GM18867 (cell line): ENCODE measurements around the gene ARHGAP26.
"Not testable (repeated sequence)": the region's sequence is repeated elsewhere in the genome, so short reads cannot be mapped to it uniquely, and the experiment has no call there.

ENCODE experiments used
- ATAC-seq: cut with Tn5 transposase; IDR thresholded peaks from one replicate; pipeline ENCODE4 v1.9.1; 2021; ENCODE audit warnings: mild to moderate bottlenecking, moderate library complexity; ENCODE audit not compliant: unreplicated experiment

Gene ARHGAP26

DNA sequence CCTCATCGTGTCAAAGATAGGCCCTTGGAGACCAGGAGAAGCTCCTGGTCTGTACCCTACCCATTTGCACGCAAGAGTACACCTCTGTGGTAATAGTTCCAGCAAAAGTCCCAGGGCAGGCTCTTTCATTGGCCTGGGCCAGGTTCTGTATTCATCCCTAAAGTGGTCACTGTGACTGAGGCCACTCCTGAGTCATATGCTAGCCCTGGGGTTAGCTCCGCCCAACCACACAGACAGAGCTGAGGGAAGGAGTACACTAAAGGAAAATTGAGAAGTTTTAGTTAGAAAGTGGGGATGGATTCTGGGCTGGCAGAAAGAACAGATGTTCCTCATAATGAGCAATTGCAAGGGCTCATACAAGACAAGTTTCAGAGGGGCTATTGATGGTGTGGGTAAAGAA is 206.7 kb downstream of the ARHGAP26 start:
- no peak for ATAC-seq

DNA sequence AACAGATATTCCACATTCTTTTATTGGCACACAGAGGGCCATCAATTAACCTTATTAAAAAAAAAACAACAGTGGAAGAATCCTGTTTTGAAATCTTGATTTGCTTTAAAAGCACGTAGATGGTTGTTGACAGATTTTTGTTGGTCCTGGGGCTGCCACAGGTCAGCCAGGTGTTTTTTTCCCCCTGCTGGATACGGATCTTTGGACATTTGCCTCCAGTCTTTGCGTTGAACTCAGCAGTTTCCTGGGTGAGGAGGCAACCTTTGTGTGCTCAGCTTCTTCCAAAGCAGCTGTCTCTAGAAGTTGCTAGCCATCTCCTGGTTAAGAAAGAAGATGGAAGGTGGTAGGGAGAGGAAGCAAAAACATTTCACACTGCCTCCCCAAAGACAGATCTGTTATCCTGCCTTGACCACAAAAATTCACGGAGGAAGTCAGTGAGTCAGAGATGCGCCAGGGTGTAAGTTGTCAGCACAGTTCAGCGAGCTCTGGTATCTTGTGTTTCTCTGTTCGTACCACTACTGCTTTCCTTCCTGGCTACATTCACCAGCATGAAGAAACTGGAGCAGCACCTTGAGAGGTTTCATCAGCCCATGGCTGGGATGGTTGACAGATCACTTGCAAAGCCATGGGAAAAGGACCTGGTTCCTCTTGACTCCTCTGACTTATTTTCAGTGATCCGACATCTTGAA is 207.3 kb downstream of the ARHGAP26 start:
- ATAC-seq, result peak; percentile 80

DNA sequence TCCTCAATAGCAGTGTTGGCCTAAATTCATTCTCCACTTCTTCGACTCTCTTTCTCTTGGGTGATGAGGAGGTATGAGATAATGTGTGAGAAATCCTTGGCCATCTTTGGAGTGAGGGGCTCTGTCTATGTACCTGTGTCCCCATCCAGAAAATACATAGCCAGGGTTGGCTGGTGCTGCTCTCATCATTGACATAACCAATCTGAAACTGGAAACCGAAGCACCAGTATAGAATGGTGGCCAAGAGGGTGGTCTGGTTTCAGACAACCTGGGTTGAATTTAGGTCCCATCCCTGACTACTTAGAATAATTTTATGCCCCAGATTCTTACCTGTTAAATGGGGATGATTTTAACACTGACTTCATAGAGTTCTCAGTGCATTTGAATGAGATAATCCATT is 208.1 kb downstream of the ARHGAP26 start:
- ATAC-seq, result no peak

DNA sequence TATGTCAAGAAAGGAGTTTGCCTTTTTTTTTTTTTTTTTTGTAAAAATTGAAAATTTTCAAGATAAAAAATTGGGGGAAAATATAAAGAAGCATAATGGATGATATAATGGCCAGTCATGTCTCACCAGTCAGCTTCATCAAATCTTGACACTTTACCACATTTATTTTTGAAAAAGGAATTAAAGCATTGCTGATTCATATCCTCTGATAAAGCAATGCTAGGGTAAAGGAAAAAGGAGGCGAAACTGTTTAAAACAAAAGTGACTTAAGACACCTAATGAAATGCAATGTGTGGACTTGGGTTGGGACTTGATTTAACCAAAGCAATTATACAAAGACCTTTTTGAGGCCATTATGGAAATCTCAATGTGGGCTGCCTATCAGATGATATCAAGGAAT is 208.5 kb downstream of the ARHGAP26 start:
- ATAC-seq, result no peak

DNA sequence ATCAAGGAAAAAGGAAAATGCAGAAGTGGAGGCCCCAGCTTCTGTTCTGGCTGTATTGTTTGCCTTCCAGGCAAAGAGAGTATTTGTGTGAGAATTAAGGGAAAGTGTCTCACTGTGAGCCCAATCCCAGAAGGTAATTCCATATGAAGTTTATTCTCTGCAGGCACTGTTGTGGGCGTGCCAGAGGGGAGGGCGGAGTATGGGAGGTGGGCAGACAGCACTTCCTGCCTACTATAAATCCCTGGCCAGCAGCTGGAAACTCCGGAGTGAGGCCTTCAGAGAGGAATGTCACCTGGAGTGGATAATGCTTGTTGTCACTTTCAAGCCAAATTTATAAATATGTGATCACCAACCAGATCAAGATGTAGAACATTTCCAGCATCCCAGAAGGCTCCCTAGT is 209.5 kb downstream of the ARHGAP26 start:
- no peak for ATAC-seq

DNA sequence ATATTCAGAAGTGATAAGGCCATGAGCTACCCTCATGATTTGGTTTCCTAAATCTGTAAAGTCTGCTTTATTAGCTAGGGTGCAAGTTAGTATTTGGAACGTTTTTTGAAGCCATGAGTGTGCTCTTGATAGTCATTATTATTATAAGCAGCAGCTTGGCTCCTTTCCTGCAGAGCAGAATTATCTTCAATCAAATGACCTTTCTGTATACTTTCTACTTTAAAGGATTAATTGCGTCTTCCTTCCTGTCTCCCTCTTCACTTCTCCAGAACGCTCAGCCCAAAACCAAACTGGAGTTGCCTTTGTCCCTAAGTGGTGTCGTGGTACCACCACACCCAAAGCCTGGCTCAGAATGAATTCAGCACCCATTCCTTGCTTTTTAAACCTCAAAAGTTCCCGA is 211.3 kb downstream of the ARHGAP26 start:
- ATAC-seq, result no peak

DNA sequence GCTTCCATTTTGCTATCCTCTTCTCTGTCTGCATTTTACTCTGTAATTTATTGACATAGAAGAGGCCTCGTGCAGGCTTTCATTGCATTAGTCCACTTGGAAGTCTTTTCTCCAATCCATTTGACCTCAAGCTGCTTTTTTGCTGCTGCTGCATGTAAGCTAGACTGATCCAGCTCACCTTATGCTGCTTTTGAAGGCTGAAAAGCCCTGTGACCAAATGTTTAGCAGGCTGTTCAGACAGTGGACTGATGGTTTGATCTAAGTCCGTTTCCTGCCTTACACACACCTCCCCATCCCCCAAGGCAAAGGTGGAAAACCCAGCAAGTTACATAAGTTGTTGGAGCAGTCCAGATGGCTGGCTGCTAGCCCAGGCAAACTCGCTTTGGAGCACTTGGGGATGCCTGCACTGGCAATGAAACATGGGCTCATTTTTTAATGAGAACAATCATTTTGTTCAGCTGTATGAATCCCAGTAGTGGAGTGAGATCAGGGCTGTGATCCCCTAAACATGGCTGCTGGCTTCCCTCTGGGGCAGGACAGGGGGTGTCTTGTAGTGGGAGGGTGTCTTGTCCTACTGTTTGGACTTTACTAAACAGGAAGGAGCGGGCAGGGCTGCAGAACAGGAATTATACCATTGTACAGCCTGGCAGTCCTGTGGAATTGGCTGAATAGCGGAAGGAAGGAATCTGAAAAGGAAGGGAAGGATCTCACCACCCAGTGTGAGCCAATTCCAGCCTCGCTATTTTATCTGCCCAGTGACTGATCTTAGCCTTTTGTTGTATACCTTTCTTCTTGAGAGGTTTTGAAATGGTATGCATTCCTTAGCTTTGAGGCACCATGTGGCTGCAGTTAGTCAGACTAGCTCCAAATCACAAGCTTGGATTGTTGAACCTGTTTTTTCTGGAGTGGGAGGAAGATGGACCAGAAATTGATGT is 212.0 kb downstream of the ARHGAP26 start:
- ATAC-seq, result no peak

DNA sequence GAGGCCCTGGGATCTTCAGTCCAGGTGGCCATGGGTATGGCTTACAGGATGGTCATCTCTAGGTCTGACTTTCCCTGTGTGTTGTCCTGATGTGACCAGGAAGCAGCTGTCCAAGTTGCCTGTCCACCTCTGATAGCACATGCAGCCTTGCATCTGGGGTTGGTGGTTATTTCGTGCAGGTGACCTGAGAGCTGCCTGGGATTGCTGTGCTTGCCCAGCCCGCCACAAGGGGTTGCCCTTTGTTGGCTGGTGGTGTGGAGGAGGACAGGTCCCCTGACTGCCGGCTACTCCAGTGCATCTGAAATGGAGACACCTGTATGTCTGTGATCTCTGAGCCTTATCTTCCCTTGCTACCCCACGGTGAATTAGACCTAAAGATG is 212.6 kb downstream of the ARHGAP26 start:
- peak; percentile 75 for ATAC-seq

DNA sequence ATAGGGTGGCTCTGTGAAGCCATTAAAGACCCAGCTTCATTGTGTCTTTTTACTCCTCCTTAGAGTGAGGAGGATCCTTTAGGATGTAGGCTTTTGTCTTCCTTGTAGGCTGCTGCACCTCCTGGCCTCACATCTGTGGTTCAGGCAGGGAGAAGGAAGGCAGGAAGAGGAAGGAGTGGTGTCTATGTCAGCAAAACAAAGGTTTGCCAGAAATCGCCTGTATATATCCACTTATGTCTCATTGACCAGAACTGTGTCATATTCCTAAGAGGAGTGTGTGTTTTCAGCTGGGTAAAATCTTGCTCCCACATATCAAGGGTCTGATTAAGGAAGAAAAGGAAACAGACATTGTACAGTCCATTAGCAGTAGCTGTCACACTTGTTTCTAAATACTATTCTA is 213.8 kb downstream of the ARHGAP26 start:
- no peak for ATAC-seq

DNA sequence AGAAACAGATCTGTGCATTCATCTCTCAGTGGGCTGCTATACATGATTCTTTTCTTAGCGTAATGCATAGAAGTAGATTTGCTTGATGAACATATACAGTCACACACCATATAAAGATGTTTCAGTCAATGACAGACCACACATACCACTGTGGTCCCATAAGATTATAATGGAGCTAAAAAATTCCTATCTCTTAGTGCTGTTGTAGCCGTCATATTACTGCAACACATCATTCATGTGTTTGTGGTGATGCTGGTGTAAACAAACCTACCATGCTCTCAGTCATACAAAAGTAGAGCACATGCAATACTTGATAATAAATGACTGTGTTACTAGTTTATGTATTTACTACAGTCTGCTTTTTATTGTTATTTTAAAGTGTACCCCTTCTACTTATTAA is 214.3 kb downstream of the ARHGAP26 start:
- no peak for ATAC-seq

DNA sequence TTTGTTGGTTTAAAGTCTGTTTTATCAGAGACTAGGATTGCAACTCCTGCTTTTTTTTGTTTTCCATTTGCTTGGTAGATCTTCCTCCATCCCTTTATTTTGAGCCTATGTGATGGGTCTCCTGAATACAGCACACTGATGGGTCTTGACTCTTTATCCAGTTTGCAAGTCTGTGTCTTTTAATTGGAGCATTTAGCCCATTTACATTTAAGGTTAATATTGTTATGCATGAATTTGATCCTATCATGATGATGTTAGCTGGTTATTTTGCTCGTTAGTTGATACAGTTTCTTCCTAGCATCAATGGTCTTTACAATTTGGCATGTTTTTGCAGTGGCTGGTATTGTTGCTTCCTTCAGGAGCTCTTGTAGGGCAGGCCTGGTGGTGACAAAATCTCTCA is 219.1 kb downstream of the ARHGAP26 start:
- not testable (repeated sequence) for ATAC-seq

DNA sequence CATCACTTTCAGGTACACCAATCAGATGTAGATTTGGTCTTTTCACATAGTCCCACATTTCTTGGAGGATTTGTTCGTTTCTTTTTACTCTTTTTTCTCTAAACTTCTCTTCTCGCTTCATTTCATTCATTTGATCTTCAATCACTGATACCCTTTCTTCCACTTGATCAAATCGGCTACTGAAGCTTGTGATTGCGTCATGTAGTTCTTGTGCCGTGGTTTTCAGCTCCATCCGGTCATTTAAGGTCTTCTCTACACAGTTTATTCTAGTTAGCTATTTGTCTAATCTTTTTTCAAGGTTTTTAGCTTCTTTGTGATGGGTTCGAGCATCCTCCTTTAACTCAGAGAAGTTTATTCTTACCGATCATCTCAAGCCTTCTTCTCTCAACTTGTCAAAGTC is 219.9 kb downstream of the ARHGAP26 start:
- ATAC-seq, result not testable (repeated sequence)

DNA sequence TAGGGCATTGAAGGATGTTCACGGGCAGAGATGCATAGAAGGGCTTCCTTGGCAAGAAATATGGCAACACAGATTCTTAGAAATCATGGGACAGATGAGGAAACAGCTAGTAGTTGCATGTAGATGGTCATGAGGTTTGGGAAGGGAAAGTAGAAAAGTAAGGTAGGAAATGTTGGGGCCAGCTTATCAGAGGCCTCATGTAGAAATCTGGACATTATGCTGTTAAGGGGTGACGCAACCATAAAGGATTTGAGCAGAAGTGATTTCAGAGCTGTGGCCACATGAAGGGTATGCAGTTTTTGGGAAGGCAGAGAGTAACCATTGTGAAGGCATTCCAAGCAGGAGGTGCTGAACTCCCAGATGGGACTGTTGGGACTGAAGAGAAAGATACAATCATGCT is 224.0 kb downstream of the ARHGAP26 start:
- no peak for ATAC-seq

DNA sequence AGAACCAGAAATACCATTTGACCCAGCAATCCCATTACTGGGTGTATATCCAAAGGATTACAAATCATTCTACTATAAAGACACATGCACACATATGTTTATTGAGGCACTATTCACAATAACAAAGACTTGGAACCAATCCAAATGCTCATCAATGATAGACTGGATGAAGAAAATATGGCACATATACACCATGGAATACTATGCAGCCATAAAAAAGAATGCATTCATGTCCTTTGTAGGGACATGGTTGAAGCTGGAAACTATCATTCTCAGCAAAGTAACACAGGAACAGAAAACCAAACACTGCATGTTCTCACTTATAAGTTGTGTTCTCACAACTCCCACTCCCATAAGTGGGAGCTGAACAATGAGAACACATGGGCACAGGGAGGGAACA is 225.4 kb downstream of the ARHGAP26 start:
- ATAC-seq, result not testable (repeated sequence)

DNA sequence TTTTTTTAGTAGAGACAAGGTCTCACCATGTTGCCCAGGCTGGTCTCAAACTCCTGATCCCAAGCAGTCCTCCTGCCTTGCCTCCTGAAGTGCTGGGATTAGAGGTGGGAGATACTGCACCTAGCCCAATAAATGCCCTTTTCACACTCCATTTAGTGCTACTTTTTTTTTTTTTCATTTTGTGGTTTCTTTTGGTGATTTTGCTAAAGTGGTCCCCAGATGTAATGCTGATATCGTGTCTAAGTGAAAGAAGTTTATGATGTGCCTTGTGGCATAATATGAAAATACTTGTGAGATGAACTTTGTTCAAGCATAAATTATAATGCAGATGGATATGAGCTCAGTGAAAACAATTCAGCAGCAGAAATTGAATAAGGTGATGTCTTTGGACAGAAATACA is 227.4 kb downstream of the ARHGAP26 start:
- no peak for ATAC-seq

DNA sequence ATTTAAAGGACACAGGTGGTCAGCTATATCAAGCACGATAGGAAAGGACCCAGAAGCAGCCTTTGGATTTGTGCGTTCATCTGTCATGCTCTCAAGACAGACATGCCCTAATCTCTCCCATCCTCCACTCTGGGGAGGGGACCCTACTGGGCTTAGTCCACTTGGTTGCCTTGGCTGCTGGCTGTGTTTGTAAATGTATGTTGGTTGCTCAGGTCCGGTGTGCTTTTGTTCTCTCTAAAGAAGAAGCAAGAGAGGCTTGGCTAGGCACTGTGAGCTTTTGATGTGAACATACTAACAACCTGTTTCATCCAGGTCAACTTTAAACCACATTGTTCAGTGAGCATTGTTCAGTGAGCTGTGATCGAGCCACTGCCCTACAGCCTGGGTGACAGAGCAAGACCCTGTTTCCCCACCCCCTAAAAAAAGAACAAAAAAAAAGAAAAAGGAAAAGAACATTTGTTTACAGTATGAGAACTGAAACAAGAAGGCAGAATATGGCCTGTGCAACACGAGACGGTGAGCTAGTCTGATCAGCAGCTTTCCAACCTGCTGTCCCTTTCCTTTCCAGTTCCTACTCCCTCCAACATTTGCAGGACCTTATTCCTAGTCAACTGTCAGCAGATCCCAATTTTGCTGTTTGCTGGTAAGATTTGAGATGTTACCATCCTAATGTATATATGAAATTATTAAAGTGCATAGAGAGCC is 228.3 kb downstream of the ARHGAP26 start:
- ATAC-seq, result peak; percentile 30

DNA sequence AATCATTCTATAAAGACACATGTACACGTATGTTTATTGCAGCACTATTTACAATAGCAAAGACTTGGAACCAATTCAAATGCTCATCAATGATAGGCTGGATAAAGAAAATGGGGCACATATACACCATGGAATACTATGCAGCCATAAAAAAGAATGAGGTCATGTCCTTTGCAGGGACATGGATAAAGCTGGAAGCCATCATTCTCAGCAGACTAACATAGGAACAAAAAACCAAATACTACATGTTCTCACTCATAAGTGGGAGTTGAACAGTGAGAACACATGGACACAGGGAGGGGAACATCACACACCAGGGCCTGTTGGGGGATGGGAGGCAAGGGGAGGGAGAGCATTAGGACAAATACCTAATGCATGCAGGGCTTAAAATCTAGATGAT is 230.4 kb downstream of the ARHGAP26 start:
- ATAC-seq, result not testable (repeated sequence)

DNA sequence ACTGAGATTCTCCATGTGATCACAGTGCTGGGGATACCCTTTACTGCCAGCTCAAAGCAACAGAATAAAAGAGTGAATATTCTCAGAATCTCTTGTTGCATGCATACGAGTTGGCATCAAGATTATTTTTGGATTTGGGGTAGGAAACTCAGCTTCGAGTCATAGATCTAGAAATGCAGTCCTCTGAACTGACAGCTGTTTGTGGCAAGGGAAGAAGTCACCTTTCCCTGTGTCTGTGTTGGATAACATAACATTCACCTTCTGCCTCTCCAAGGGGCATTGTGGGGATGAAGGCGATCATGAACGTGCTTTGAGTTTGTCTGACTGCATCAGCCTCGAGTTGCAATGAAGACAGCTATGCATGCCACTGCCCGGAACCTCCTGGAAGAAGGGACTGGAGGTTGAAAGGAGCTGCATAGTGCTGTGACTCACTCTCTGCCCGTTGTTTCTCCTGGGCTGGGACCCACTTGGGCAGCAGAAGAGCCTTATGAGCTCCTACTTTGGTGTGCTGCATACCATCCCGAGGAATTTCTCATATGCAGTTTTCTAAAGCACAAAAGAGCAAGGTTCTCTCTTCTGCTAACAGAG is 231.7 kb downstream of the ARHGAP26 start:
- no peak for ATAC-seq

DNA sequence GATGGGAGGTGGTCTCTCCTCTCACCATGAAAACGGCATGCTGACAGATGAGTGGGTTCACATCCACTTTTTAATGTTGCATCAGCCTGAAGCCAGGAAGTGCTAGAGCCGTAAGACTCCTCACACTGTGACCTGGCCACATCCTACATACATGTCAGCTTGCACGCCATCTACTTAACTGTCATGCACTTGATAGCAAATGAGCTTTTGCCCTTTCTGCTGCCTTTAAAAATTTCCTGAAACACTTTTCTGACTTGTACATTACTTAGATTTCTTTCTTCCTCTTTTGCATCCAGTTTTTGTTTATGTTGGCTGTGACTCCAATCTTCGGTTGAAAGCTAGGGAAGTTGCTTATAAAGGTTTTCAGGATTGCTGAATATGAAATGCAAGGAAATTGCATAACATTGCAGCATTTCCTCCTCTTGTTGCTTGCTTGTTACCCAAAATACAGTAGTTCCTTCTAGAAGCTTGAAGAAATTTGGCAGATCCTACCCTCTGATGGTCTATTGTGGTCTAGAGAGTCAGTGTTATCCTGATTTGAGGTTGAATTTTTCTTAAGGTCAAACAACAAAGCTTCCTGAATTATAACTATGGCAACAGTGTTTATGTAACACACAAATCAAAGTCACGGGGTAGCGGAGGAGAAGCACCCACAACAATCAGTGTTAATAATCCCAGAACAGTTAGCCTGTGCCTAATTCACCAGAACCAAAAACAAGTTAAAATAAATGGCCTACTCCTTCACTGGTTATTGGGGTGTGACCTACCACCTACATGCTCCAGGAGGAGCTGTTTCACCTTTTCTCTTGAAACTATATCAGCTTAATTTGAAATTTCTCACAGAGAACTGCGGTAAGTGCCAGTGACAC is 232.5 kb downstream of the ARHGAP26 start:
- ATAC-seq, result peak; percentile 64

DNA sequence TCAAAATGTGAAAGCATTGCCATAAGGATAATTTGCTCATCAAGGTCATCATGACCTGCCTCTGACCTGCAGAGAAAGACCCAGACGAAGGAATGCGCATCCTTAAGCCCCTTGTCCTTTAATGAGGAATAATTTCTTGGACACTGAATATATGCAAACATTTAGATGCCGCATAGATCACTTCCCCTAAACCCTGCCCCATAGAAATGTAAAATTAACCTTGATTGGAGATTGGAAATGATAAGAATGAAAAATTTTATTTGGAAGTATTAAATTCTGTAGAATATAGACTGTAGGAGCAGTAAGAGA is 233.1 kb downstream of the ARHGAP26 start:
- no peak for ATAC-seq
